PFSK-1 (cell line): ENCODE data around the gene PODN.

Experiments
- FOXP2 ChIP-seq: optimal IDR thresholded peaks from 2 replicates; pipeline ENCODE3; 2011; ENCODE audit warnings: borderline replicate concordance, control low read depth, inconsistent platforms; ENCODE audit not compliant: insufficient read depth; ENCODE audit errors: extremely low read length, extremely low read depth
- POLR2AphosphoS5 ChIP-seq: IDR thresholded peaks from 2 replicates; pipeline ENCODE4 v1.6.1; 2012; ENCODE audit warnings: low read depth, mild to moderate bottlenecking, control low read depth, low read length, moderate library complexity
- REST ChIP-seq, 2 experiments: IDR thresholded peaks; 2 replicates each; pipeline versions ENCODE4 v1.6.1 to v1.8.0; 2011 to 2012; ENCODE audit warnings: low read depth in 2 of 2, low read length in 2 of 2, control low read depth in 1 of 2, inconsistent platforms in 1 of 2, mild to moderate bottlenecking in 1 of 2, moderate library complexity in 1 of 2; ENCODE audit not compliant: insufficient read depth in 1 of 2
- SIN3A ChIP-seq: IDR thresholded peaks from 2 replicates; pipeline ENCODE4 v1.6.1; 2012; ENCODE audit warnings: mild to moderate bottlenecking, low read length, moderate library complexity, borderline replicate concordance; ENCODE audit not compliant: insufficient read depth
- TAF1 ChIP-seq: IDR thresholded peaks from 2 replicates; pipeline ENCODE4 v1.6.1; 2012; ENCODE audit warnings: low read length, control low read depth, borderline replicate concordance; ENCODE audit not compliant: insufficient read depth

Gene PODN

DNA sequence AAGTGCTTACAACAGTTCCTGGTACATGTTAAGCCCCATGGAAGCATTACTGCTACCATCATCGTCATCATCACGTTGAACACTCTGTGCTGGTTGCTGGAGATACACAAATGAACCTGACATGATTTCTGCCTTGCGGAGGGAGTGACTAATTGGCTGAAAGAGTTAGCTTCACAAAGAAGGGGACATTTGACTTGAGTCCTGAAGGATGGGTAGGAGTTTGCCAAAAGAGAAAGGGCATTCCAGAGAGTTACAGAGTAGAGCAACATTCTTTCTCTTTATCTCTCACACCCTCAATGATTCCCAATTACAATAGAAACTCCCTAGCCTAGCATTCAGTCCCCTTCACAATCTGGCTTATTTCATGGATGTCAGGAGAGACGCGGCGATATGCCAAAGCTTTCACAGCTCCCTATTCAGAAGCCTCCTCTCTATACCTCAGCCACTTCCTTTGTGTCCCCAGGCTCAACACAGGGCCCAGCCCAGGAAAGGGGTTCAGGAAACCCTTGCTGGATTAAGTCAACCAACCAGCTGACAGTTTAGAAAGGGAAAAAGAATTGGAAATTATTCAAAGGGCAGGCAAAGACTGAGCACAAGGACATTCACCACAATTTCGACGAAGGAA is 42.4 kb downstream of the PODN start:
- no peak for TF ChIP-seq SIN3A
- no peak for TF ChIP-seq FOXP2
- no peak for TF ChIP-seq REST (IDR thresholded peaks at IDR 0.05; ENCODE audit: insufficient read depth in 1 of 2, low read depth in 2 of 2, low read length in 2 of 2)
- TF ChIP-seq TAF1, result no peak
- no peak for TF ChIP-seq POLR2AphosphoS5

DNA sequence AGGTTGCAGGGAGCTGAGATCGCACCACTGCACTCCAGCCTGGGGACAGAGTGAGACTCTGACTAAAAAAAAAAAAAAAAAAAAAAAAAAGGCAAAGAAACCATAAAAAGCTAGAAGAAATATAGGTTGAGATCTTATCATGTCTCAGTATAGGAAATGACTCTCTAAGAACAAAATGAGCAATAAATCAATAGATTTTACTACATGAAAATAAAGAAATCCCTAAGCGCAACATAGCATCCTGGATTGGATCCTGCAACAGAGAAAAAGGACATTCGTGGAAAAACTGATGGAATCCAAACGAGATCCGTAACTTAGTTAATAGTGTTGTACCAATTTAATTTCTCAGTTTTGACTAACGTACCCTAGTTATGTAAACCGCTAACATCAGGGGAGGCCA is 45.1 kb downstream of the PODN start:
- TF ChIP-seq FOXP2, result no peak
- TF ChIP-seq REST (IDR thresholded peaks at IDR 0.05; ENCODE audit: insufficient read depth in 1 of 2, low read depth in 2 of 2, low read length in 2 of 2), result no peak
- TF ChIP-seq TAF1, result no peak
- TF ChIP-seq POLR2AphosphoS5, result no peak
- no peak for TF ChIP-seq SIN3A

DNA sequence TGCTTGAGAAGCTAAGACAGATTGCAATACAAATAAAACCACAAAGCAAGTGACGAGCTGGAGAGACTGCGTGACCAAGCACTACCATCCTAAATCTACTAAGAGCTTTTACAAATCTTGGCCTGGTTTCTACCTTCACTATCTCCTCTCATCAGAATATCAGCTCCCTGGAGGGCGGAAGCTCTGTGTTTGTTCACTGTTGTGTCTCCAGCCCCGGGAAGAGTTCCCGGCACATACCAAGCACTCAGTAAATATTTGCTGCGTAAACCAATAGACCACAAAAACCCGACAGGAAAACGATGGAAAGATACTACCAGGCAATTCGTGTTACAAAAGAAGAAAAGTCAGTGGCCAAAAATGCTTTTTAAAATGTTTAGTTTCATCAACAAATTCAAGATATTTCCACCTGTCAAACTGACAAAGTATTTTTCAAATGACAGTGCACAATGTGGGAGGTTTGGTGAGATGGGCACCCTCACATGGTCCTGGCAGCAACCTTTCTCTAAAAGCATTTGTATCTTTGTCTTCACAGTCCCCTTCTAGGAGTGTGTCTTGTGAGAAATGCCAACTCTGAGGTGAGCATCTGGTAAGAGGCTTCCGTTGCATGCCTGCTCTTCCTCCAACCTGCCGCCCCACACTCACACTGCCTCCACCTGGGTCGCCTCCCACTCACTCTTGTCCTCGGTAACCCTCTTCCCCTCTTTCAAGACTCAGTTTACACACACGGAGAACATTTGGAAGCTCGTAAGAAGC is 45.7 kb downstream of the PODN start:
- TF ChIP-seq SIN3A, result no peak
- TF ChIP-seq TAF1, result no peak
- TF ChIP-seq POLR2AphosphoS5, result no peak
- 0 out of 4 replicates have a peak, but pooled peaks of 1 of the 2 experiments have one; percentile 57 for TF ChIP-seq REST (IDR thresholded peaks at IDR 0.05; ENCODE audit: insufficient read depth in 1 of 2, low read depth in 2 of 2, low read length in 2 of 2)
- peak; percentile 13 for TF ChIP-seq FOXP2

GRCh38 chr1:53108646-53109580 is 46.9 kb downstream of the PODN start:
- TF ChIP-seq SIN3A (no peak), TAF1 (no peak), REST (IDR thresholded peaks at IDR 0.05; ENCODE audit: insufficient read depth in 1 of 2, low read depth in 2 of 2, low read length in 2 of 2) (no peak), POLR2AphosphoS5 (no peak), FOXP2 (no peak)
